Stimulated activated CD8-positive, alpha-beta memory T cell treated with anti-CD3 and anti-CD28 coated beads, Interleukin-15, amount 100 ng/mL, for 24 hours (primary cell): ENCODE results near the gene TNFAIP6.

ENCODE experiments used
- DNase-seq: peaks from one replicate; pipeline ENCODE4 v3.0.0-alpha.2; 2020; ENCODE audit warnings: low read depth

TNFAIP6 gene

DNA sequence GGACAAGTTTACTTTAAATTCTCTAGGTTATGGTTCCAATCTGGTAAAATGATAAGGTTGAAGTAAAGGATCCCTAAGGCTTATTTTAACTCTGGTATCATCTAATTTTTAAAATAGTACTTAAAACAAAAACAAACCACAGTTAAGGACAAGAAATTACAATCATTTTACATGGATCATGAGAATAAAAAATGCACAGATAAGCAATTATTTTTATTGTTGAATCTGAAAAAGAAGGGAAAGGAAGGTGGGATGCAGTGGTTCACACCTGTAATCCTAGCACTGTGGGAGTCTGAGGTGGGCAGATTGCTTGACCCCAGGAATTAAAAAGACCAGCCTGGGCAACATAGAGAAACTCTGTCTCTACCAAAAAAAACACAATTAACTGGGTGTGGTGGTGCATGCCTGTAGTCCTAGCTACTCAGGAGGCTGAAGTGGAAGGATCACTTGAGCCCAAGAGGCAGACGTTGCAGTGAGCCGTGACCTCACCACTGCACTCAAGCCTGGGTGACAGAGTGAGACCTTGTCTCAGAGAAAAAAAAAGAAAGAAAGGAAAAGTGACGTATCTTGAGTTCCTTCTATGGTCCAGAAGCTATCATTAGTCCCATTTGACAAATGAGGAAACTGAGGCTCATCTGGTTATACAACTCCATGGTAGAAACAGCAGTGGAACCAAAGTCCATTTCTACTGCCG is 2.5 kb downstream of the TNFAIP6 start:
- no peak for DNase-seq

- DNase-seq = no peak
Observed at GRCh38 chr2:151361674-151362370, 4.4 kb downstream of the TNFAIP6 start.

DNA sequence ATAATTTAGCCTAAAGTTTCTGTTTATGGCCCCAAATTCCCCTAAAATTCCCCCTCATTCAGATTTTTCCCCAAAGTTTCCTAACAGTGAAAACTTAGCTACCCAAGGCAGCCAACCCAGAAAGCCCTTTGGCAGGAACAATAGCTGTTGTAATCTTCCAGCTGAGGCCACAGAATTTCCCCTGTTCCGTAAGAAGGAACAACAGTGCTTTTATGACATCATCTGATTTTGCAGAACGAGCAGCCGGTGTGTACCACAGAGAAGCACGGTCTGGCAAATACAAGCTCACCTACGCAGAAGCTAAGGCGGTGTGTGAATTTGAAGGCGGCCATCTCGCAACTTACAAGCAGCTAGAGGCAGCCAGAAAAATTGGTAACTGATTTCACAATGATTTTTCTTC is 6.3 kb downstream of the TNFAIP6 start:
- DNase-seq = no peak

GRCh38 chr2:151367571-151367970 is 10.2 kb downstream of the TNFAIP6 start:
- DNase-seq = no peak

DNA sequence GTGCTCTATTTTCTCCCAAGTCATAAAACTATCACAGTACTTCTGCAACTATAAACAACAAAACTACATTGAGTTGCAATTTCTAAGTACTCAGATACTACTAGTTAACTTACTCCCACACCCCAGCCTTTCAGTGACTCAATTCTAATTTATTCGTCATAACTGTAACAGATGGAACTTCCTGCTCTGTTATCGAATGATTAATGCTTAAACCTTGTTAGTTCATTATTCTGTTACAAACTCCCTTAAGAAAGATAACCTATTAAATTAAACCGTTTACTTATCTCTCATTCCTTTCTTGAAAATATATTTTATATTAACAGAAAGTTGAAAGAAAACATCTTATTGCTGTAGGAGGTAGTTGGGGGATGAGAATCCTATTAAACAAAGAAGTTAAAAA is 17.0 kb downstream of the TNFAIP6 start:
- DNase-seq = no peak

DNA sequence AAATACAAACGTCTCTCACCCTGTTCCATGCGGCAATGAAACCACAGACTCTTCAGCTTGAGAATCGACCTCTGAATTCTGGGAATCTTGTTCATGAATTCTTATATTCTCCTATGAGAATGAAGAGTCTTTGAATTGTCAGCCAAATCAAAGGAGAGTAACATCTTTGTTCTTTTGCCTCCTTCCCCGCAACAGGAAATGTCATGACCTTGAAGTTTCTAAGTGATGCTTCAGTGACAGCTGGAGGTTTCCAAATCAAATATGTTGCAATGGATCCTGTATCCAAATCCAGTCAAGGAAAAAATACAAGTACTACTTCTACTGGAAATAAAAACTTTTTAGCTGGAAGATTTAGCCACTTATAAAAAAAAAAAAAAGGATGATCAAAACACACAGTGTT is 21.8 kb downstream of the TNFAIP6 start:
- no peak for DNase-seq

GRCh38 chr2:151380580-151381235 is 23.3 kb downstream of the TNFAIP6 start:
- DNase-seq = no peak

- DNase-seq = no peak
Observed at GRCh38 chr2:151381266-151381665, 23.9 kb downstream of the TNFAIP6 start.

- no peak for DNase-seq
Observed at GRCh38 chr2:151388011-151388410, 30.6 kb downstream of the TNFAIP6 start.

GRCh38 chr2:151391436-151391835 is 34.0 kb downstream of the TNFAIP6 start:
- no peak for DNase-seq

DNA sequence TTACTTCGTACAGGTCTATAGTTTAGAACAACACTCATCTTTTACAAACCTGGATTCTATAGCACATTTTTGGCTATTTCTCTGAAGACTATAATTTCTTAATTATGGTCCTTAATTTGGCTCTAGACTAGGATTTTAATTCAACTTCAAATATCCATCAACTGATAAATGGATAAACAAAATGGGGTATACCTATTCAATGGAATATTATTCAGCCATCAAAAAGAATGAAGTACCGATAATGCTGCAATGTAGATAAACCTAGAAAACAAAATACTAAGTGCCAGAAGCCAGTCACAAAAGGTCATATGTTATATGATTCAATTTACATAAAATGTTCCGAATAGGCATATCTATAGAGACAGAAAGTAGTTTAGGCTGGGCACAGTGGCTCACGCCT is 37.1 kb downstream of the TNFAIP6 start:
- DNase-seq = no peak

DNA sequence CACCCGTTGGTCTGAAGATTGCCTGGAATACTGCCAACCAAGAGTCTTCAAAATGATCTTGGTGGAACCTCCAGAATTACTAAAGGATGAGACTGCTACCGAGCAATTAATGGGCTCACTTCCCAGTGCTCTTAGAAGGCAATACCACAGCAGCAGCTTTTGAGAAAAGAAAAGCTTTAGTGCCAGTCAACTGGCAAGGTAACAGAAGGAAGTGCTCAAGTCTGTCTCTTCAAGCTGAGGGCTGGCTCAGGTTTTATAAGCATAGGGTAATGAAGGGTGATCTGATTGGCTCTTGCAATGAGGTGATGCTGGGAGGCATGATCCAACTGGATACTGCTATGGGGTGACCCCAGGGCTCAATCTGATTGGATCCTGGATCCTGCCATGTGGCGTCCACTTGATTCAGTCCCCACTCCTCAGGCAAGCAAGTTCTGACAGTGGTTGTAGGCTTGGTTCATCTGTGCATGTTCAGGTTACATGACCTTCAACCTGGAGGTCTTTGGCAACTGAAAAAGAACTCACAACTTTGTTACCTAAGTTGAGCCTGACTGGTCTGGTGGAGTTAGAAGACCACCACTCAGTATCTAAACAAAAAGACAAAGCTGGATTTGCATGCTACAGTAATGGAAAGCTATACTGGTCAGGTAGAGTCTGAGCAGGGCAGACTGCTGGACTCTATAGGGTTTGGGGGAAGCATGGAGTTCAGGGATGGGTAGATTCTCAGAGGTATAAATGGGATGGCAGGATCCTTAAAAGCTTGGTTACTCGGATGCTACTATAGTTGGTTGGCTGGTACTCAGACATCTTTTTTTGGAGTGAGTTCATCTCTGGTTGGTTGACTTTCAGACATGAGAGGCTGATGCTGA is 38.4 kb downstream of the TNFAIP6 start:
- DNase-seq = no peak

DNA sequence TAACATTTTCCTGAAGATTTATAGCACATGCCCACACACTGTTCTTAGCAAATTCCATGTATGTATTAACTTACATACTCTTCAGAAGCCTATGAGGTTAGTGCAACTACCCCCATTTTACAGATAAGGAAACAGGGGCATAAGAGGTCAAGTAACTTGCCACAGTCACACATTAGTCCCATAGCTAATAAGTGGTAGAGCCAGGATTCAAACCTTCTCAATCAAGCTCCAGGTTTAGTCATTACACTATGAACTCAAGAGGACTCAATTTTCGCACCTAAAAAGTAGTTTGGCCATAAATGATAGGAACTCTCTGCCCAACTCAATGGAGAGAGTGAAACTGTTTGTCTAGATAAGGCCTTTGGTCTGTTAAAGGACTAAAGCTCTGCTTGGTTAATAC is 42.6 kb downstream of the TNFAIP6 start:
- no peak for DNase-seq

GRCh38 chr2:151401149-151401548 is 43.8 kb downstream of the TNFAIP6 start:
- DNase-seq = no peak

- no peak for DNase-seq
Observed at GRCh38 chr2:151403914-151404313, 46.5 kb downstream of the TNFAIP6 start.

GRCh38 chr2:151405376-151405775 is 48.0 kb downstream of the TNFAIP6 start:
- DNase-seq = no peak

DNA sequence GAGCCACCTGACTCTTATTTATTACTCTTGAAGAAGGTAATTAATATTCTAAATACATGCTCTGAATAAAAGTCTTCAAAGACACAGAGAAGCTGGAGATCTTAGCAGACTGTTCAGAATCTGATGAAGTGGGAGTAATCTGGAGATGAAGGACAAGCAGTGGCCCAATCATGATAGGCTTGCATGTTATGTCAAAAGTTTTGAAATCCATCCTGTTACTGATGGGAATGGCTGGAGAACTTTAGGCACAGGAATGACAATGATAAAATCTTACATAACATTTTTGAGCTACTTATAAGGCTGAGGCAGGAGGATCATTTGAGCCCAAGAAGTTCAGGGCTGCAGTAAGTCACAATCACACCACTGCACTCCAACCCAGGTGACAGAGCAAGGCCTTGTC is 49.9 kb downstream of the TNFAIP6 start:
- no peak for DNase-seq

GRCh38 chr2:151408788-151409600 is 51.6 kb downstream of the TNFAIP6 start:
- no peak for DNase-seq

DNA sequence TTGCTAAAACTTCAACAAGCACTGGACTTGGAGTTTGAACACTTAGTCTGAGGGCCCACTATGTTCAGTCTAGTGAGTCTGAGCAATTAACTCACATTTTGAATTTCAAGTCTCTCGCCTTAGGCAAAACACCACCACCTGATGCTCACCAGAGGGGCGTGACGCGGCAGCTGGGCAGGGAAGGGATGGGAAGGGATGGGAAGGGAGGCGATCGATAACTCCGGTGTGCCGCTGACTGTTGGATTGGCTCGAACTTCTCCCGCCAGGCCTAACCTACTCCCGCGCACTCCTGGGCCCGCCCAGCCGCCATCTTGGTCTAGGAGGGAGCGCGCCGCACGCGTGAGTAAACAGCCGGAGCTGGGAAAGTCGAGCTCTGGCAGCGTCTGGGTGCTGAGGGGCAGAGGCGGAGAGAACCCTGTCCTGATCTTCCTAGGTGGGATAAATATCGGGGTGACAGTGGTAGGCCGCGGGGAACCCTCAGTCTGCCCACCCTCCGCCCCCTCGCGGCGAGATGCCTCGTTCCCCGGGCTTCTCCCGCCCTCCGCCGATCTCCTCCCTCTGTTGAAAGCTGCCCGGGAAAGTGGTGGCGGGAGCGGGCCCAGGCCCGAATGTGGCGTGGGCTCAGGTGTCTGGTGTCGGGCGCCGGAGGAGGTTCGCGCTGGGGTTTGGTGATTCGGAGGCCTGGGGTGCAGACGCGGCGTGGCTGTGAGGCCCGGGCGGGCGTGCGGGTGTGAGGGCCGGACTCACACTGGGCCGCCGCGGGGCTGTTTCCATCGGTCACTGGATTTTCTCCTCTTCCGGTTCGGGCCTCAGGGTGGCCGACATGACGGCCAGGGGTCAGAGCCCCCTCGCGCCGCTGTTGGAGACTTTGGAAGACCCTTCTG is 52.5 kb downstream of the TNFAIP6 start, which contains the start of gene RIF1:
RIF1 (plus strand) TSS at position 302 of the 884 bp plus-strand sequence; CDS start at position 824, 522 bp downstream.
- peak; percentile 54 for DNase-seq

GRCh38 chr2:151410485-151410834 is 53.1 kb downstream of the TNFAIP6 start:
- DNase-seq = peak; percentile 10
